ENCODE results near the gene OLFM1.

The OLFM1 gene

GRCh38 chr9:135084881-135085760 lies 2.3 kb upstream of the OLFM1 start:
- Histone ChIP-seq H2AFZ (ENCODE audit: low read depth, low read length) (no peak overlapping the region), H3K4me2 (ENCODE audit: low read length) (no peak overlapping the region), H3K27me3 (ENCODE audit: low read depth, low read length) (peaks cover 7% of the 10 kb centered on the region; the same call in 1 of the 2 replicates), H3K4me1 (ENCODE audit: low read length) (no peaks in the 10 kb centered on the region), H3K79me2 (ENCODE audit: low read length) (no peaks in the 10 kb centered on the region), H3K9me3 (ENCODE audit: insufficient read depth, low read length) (no peaks in the 10 kb centered on the region), H4K20me1 (ENCODE audit: insufficient read depth, low read length) (no peaks in the 10 kb centered on the region), H3K27ac (ENCODE audit: low read length) (no peak overlapping the region), H3K4me3 (ENCODE audit: low read length) (no peak overlapping the region), H3K9ac (ENCODE audit: low read length) (no peak overlapping the region), H3K36me3 (replicated peaks; ENCODE audit: low read depth, low read length) (no peaks in the 10 kb centered on the region)
- no peak for TF ChIP-seq CTCF (IDR thresholded peaks at IDR 0.05; ENCODE audit: low read depth, low read length)
- no peak for TF ChIP-seq EZH2phosphoT487 (IDR thresholded peaks at IDR 0.05; ENCODE audit: low read depth)

- no peak overlapping the region for H3K4me3 ChIP-seq (ENCODE audit: low read length)
- no peak overlapping the region for H3K4me2 ChIP-seq (ENCODE audit: low read length)
- no peaks in the 10 kb centered on the region for H3K4me1 ChIP-seq (ENCODE audit: low read length)
- H4K20me1 ChIP-seq (ENCODE audit: insufficient read depth, low read length): no peaks in the 10 kb centered on the region
- H3K27ac ChIP-seq (ENCODE audit: low read length): no peak overlapping the region
- no peak overlapping the region for H3K9ac ChIP-seq (ENCODE audit: low read length)
- H3K27me3 ChIP-seq (ENCODE audit: low read depth, low read length): peaks cover 7% of the 10 kb centered on the region; the same call in 1 of the 2 replicates
- H3K36me3 ChIP-seq (replicated peaks; ENCODE audit: low read depth, low read length): no peaks in the 10 kb centered on the region
- H2AFZ ChIP-seq (ENCODE audit: low read depth, low read length): no peak overlapping the region
- no peaks in the 10 kb centered on the region for H3K9me3 ChIP-seq (ENCODE audit: insufficient read depth, low read length)
- H3K79me2 ChIP-seq (ENCODE audit: low read length): no peaks in the 10 kb centered on the region
- TF ChIP-seq EZH2phosphoT487 (IDR thresholded peaks at IDR 0.05; ENCODE audit: low read depth): no peak
- TF ChIP-seq CTCF (IDR thresholded peaks at IDR 0.05; ENCODE audit: low read depth, low read length): peak; percentile 59
Measured at GRCh38 chr9:135085830-135086546, 1.5 kb upstream of the OLFM1 start.

- Histone ChIP-seq H3K79me2 (ENCODE audit: low read length) (no peaks in the 10 kb centered on the region), H2AFZ (ENCODE audit: low read depth, low read length) (no peak overlapping the region), H3K27me3 (ENCODE audit: low read depth, low read length) (peaks cover 7% of the 10 kb centered on the region; the same call in 1 of the 2 replicates), H3K4me2 (ENCODE audit: low read length) (no peak overlapping the region), H3K27ac (ENCODE audit: low read length) (no peak overlapping the region), H3K4me3 (ENCODE audit: low read length) (no peak overlapping the region), H3K9me3 (ENCODE audit: insufficient read depth, low read length) (no peaks in the 10 kb centered on the region), H3K36me3 (replicated peaks; ENCODE audit: low read depth, low read length) (no peaks in the 10 kb centered on the region), H4K20me1 (ENCODE audit: insufficient read depth, low read length) (no peaks in the 10 kb centered on the region), H3K9ac (ENCODE audit: low read length) (no peak overlapping the region), H3K4me1 (ENCODE audit: low read length) (no peaks in the 10 kb centered on the region)
- TF ChIP-seq CTCF (IDR thresholded peaks at IDR 0.05; ENCODE audit: low read depth, low read length) (no peak), EZH2phosphoT487 (IDR thresholded peaks at IDR 0.05; ENCODE audit: low read depth) (no peak)
Measured at GRCh38 chr9:135086597-135087488, 625 bp upstream of the OLFM1 start.
